DMS53 treated with DMSO at 0.1 percent for 48 hours (cell line): ENCODE results near the gene TMEM132D.

Source experiments
- DNase-seq: peaks from one replicate; lab custom pipeline; 2025; ENCODE audit not compliant: unreplicated experiment; lab: John Stamatoyannopoulos, UW

The TMEM132D gene

GRCh38 chr12:129467726-129468125, 436.1 kb downstream of the TMEM132D start:
- DNase-seq, result no peak

- DNase-seq, result no peak
Observed at GRCh38 chr12:129467289-129467688, 436.5 kb downstream of the TMEM132D start.

GRCh38 chr12:129466499-129466898, 437.3 kb downstream of the TMEM132D start:
- DNase-seq, result no peak

GRCh38 chr12:129459886-129460285, 443.9 kb downstream of the TMEM132D start:
- no peak for DNase-seq

GRCh38 chr12:129446696-129447095, 457.1 kb downstream of the TMEM132D start:
- no peak for DNase-seq

- DNase-seq, result no peak
Observed at GRCh38 chr12:129440278-129440677, 463.5 kb downstream of the TMEM132D start.

- DNase-seq, result no peak
Observed at GRCh38 chr12:129434790-129435189, 469.0 kb downstream of the TMEM132D start.

- DNase-seq, result no peak
Observed at GRCh38 chr12:129428240-129428936, 475.4 kb downstream of the TMEM132D start.

GRCh38 chr12:129423041-129423580, 480.7 kb downstream of the TMEM132D start:
- DNase-seq, result no peak

GRCh38 chr12:129413295-129413694, 490.5 kb downstream of the TMEM132D start:
- DNase-seq, result no peak

- no peak for DNase-seq
Observed at GRCh38 chr12:129409281-129409680, 494.5 kb downstream of the TMEM132D start.

GRCh38 chr12:129404556-129404955, 499.3 kb downstream of the TMEM132D start:
- no peak for DNase-seq

- no peak for DNase-seq
Observed at GRCh38 chr12:129401572-129401971, 502.3 kb downstream of the TMEM132D start.

- DNase-seq, result no peak
Observed at GRCh38 chr12:129394177-129394825, 509.5 kb downstream of the TMEM132D start.

GRCh38 chr12:129393357-129393937, 510.4 kb downstream of the TMEM132D start:
- DNase-seq, result no peak

- DNase-seq, result no peak
Observed at GRCh38 chr12:129385637-129385990, 518.2 kb downstream of the TMEM132D start.

GRCh38 chr12:129383956-129384355, 519.9 kb downstream of the TMEM132D start:
- no peak for DNase-seq

GRCh38 chr12:129381715-129382114, 522.1 kb downstream of the TMEM132D start:
- DNase-seq, result no peak

GRCh38 chr12:129379076-129379804, 524.6 kb downstream of the TMEM132D start:
- DNase-seq, result no peak

- no peak for DNase-seq
Observed at GRCh38 chr12:129378496-129378895, 525.3 kb downstream of the TMEM132D start.

- DNase-seq, result no peak
Observed at GRCh38 chr12:129373746-129374145, 530.1 kb downstream of the TMEM132D start.
